Gastrocnemius medialis (tissue), 4 donors: ENCODE data around the gene CDK14.

ENCODE experiments used
- CTCF ChIP-seq, 5 experiments: fragments of 450-650 bp in 3 of 5; fragments of 200-600 bp in 2 of 5; sonication (generic) in 2 of 5; IDR thresholded peaks in 4 of 5; conservative IDR thresholded peaks in 1 of 5; 1 replicate in 4 of 5; 2 replicates in 1 of 5; pipeline ENCODE4 v1.5.1; 2016 to 2019; ENCODE audit warnings: antibody characterized with exemption in 5 of 5, mild to moderate bottlenecking in 3 of 5, moderate library complexity in 3 of 5
- POLR2A ChIP-seq, 2 donors: fragments of 450-650 bp; IDR thresholded peaks; one replicate each; pipeline ENCODE4 v1.6.1; 2017; ENCODE audit warnings: antibody characterized with exemption in 2 of 2, mild to moderate bottlenecking in 2 of 2, moderate library complexity in 2 of 2

GRCh38 chr7:91239171-91239604 lies 643.1 kb downstream of the CDK14 start:
- TF ChIP-seq CTCF (IDR thresholded peaks at IDR 0.05 in 4 of 5, conservative IDR thresholded peaks at IDR 0.05 in 1 of 5) (no peak), POLR2A (IDR thresholded peaks at IDR 0.05) (no peak)
